HG02973 (cell line): Measurements from ENCODE around the gene RAC2.
A peak's percentile ranks its signal among the peaks of the same experiment; 100 is the strongest.
"Not testable (repeated sequence)": the region's sequence is repeated elsewhere in the genome, so short reads cannot be mapped to it uniquely, and the experiment has no call there.

ENCODE experiments used
- ATAC-seq: cut with Tn5 transposase; IDR thresholded peaks from one replicate; pipeline ENCODE4 v1.9.1; 2021; ENCODE audit warnings: moderate library complexity; ENCODE audit not compliant: unreplicated experiment

The RAC2 gene

GRCh38 chr22:37256075-37256726 is 12.1 kb upstream of the RAC2 start:
- ATAC-seq, result no peak

- no peak for ATAC-seq
These were observed 11.5 kb upstream of the RAC2 start for GRCh38 chr22:37255558-37256006.

- no peak for ATAC-seq
These were observed 10.8 kb upstream of the RAC2 start for GRCh38 chr22:37254867-37255233.

- no peak for ATAC-seq
These were observed 10.3 kb upstream of the RAC2 start for GRCh38 chr22:37254209-37254866.

- ATAC-seq, result no peak
These were observed 9.1 kb upstream of the RAC2 start for GRCh38 chr22:37253126-37253660.

GRCh38 chr22:37251836-37252235 is 7.8 kb upstream of the RAC2 start:
- ATAC-seq, result not testable (repeated sequence)

- ATAC-seq, result no peak
These were observed 5.9 kb upstream of the RAC2 start for GRCh38 chr22:37249986-37250385.

GRCh38 chr22:37248251-37248650 is 4.2 kb upstream of the RAC2 start:
- ATAC-seq, result no peak

GRCh38 chr22:37245740-37246139 is 1.7 kb upstream of the RAC2 start:
- ATAC-seq, result no peak

- ATAC-seq, result no peak
These were observed 1.1 kb upstream of the RAC2 start for GRCh38 chr22:37244922-37245722.

- no peak for ATAC-seq
These were observed 511 bp downstream of the RAC2 start for GRCh38 chr22:37243402-37244113.

GRCh38 chr22:37242395-37242918 is 1.6 kb downstream of the RAC2 start:
- peak; percentile 47 for ATAC-seq

- no peak for ATAC-seq
These were observed 2.5 kb downstream of the RAC2 start for GRCh38 chr22:37241351-37242142.

GRCh38 chr22:37240941-37241320 is 3.1 kb downstream of the RAC2 start:
- ATAC-seq, result no peak

GRCh38 chr22:37240240-37240940 is 3.7 kb downstream of the RAC2 start:
- no peak for ATAC-seq

GRCh38 chr22:37239336-37240239 is 4.5 kb downstream of the RAC2 start:
- no peak for ATAC-seq

GRCh38 chr22:37237371-37238268 is 6.4 kb downstream of the RAC2 start:
- no peak for ATAC-seq
